ENCODE data around the gene ZNF71. TPM values are rescaled to one million over a fixed set of nuclear protein-coding genes. Genes with fewer than 3 reads are reported as not detected.

ZNF71 gene
- total RNA-seq, 4 donors from 2014 or later: 11.3 to 29.9 (median 17.8) TPM

GRCh38 chr19:56623006-56623405 is 27.9 kb downstream of the ZNF71 start:
- H3K27ac ChIP-seq: no peak overlapping the region
- no peak overlapping the region for H3K4me3 ChIP-seq
- H3K4me1 ChIP-seq: no peaks in the 10 kb centered on the region
- no peak for ATAC-seq
- H3K36me3 ChIP-seq: peaks cover 0 to 67% of the 10 kb centered on the region in 2 donors
- H3K9me3 ChIP-seq: peaks cover 0 to 80% (median 0%) of the 10 kb centered on the region in 3 donors
- 47 to 85% methylated on average over 3 to 6 of the region's 9 CpGs for WGBS, 2 donors (ENCODE audit: low coverage in 1 of 2)
- no peak for TF ChIP-seq EP300 (IDR thresholded peaks at IDR 0.05)
- TF ChIP-seq POLR2A (IDR thresholded peaks at IDR 0.05): no peak
- TF ChIP-seq, protein P1, sequence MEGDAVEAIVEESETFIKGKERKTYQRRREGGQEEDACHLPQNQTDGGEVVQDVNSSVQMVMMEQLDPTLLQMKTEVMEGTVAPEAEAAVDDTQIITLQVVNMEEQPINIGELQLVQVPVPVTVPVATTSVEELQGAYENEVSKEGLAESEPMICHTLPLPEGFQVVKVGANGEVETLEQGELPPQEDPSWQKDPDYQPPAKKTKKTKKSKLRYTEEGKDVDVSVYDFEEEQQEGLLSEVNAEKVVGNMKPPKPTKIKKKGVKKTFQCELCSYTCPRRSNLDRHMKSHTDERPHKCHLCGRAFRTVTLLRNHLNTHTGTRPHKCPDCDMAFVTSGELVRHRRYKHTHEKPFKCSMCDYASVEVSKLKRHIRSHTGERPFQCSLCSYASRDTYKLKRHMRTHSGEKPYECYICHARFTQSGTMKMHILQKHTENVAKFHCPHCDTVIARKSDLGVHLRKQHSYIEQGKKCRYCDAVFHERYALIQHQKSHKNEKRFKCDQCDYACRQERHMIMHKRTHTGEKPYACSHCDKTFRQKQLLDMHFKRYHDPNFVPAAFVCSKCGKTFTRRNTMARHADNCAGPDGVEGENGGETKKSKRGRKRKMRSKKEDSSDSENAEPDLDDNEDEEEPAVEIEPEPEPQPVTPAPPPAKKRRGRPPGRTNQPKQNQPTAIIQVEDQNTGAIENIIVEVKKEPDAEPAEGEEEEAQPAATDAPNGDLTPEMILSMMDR (IDR thresholded peaks at IDR 0.05): no peak
- TF ChIP-seq POLR2AphosphoS5 (IDR thresholded peaks at IDR 0.05): no peak
- no peaks in the 10 kb centered on the region for H3K27me3 ChIP-seq

DNA sequence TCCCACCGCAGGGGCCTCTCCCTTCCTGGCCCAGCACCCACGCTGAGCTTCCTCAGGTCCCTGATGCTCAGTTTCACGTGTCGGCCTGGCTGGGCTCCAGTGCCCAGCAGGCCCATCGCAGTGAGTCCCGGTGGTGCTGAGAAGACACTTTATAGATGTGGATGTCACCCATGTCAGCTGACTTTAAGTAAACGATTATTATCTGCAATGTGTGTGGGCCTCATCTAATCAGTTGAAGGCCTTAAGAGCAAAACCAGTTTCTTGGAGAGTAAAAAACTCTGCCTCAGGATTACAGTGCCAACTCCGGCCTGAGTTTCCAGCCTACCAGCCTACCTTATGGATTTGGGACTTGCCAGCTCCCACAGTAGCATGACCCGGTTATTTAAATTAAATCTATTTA is 30.6 kb downstream of the ZNF71 start:
- Histone ChIP-seq H3K27me3 (no peaks in the 10 kb centered on the region), H3K4me1 (no peaks in the 10 kb centered on the region), H3K4me3 (no peak overlapping the region), H3K9me3 (peaks cover 0 to 83% (median 0%) of the 10 kb centered on the region in 3 donors), H3K27ac (no peak overlapping the region), H3K36me3 (peaks cover 0 to 55% of the 10 kb centered on the region in 2 donors)
- TF ChIP-seq, protein P1 (IDR thresholded peaks at IDR 0.05): no peak
- TF ChIP-seq POLR2AphosphoS5 (IDR thresholded peaks at IDR 0.05) (no peak), POLR2A (IDR thresholded peaks at IDR 0.05) (no peak), EP300 (IDR thresholded peaks at IDR 0.05) (no peak)
- ATAC-seq: no peak
- WGBS, 2 donors (ENCODE audit: low coverage in 1 of 2): 96 to 100% methylated on average over 3 of the region's 9 CpGs

GRCh38 chr19:56633021-56633420 is 37.9 kb downstream of the ZNF71 start:
- Histone ChIP-seq H3K36me3 (peaks cover 0 to 15% of the 10 kb centered on the region in 2 donors), H3K9me3 (peaks cover 0 to 74% (median 1%) of the 10 kb centered on the region in 3 donors), H3K4me3 (no peak overlapping the region), H3K4me1 (no peaks in the 10 kb centered on the region), H3K27me3 (no peaks in the 10 kb centered on the region), H3K27ac (no peak overlapping the region)
- no peak for ATAC-seq
- 17% methylated on average over 1 of the region's 1 CpG; no CpG with 5 or more reads in 1 of the 2 donors for WGBS, 2 donors (ENCODE audit: low coverage in 1 of 2)
- TF ChIP-seq, protein P1 (IDR thresholded peaks at IDR 0.05): no peak
- TF ChIP-seq POLR2A (IDR thresholded peaks at IDR 0.05) (no peak), POLR2AphosphoS5 (IDR thresholded peaks at IDR 0.05) (no peak), EP300 (IDR thresholded peaks at IDR 0.05) (no peak)

- Histone ChIP-seq H3K27me3 (peaks cover 7% of the 10 kb centered on the region), H3K27ac (no peak overlapping the region), H3K4me1 (no peaks in the 10 kb centered on the region), H3K36me3 (peaks cover 0 to 10% of the 10 kb centered on the region in 2 donors), H3K9me3 (peaks cover 0 to 42% (median 0%) of the 10 kb centered on the region in 3 donors), H3K4me3 (no peak overlapping the region)
- 0 to 16% methylated on average over 1 to 5 of the region's 21 CpGs for WGBS, 2 donors (ENCODE audit: low coverage in 1 of 2)
- TF ChIP-seq POLR2AphosphoS5 (IDR thresholded peaks at IDR 0.05) (no peak), EP300 (IDR thresholded peaks at IDR 0.05) (no peak), POLR2A (IDR thresholded peaks at IDR 0.05) (no peak)
- TF ChIP-seq, protein P1 (IDR thresholded peaks at IDR 0.05): no peak
- no peak for ATAC-seq
Observed at GRCh38 chr19:56637976-56638555, 43.0 kb downstream of the ZNF71 start.

GRCh38 chr19:56639217-56639616 is 44.1 kb downstream of the ZNF71 start:
- no peak overlapping the region for H3K27ac ChIP-seq
- peaks cover 0 to 1% of the 10 kb centered on the region in 2 donors for H3K36me3 ChIP-seq
- no peak for ATAC-seq
- H3K4me1 ChIP-seq: no peaks in the 10 kb centered on the region
- peaks cover 18% of the 10 kb centered on the region for H3K27me3 ChIP-seq
- peaks cover 0 to 41% (median 0%) of the 10 kb centered on the region in 3 donors for H3K9me3 ChIP-seq
- no peak overlapping the region for H3K4me3 ChIP-seq
- 26% methylated on average over 7 of the region's 7 CpGs; no CpG with 5 or more reads in 1 of the 2 donors for WGBS, 2 donors (ENCODE audit: low coverage in 1 of 2)
- TF ChIP-seq, protein P1 (IDR thresholded peaks at IDR 0.05): no peak
- TF ChIP-seq POLR2AphosphoS5 (IDR thresholded peaks at IDR 0.05) (no peak), POLR2A (IDR thresholded peaks at IDR 0.05) (no peak), EP300 (IDR thresholded peaks at IDR 0.05) (no peak)
